SK-N-SH treated with all-trans-retinoic acid at 6 μM for 48 hours (cell line): ENCODE results near the gene ALDH1L2.

Experiments used
- ATAC-seq: fragments of 200-7000 bp; cut with Tn5 transposase; 3 replicates; pipeline ENCODE4 v1.9.1; 2020; ENCODE audit warnings: mild to moderate bottlenecking, moderate library complexity
- ARNTL ChIP-seq: fragments of 450-650 bp; formaldehyde crosslinking; IDR thresholded peaks from 2 replicates; pipeline ENCODE4 v1.5.0; 2020; ENCODE audit warnings: low read depth, mild to moderate bottlenecking, moderate library complexity, borderline replicate concordance
- BACH2 ChIP-seq: fragments of 250-450 bp; sonication (Bioruptor Pico); IDR thresholded peaks from 2 replicates; pipeline ENCODE4 v1.9.0; 2021; ENCODE audit warnings: mild to moderate bottlenecking, borderline replicate concordance
- CSDC2 ChIP-seq: fragments of 250-450 bp; sonication (Bioruptor Pico); IDR thresholded peaks from 2 replicates; pipeline ENCODE4 v1.5.0; 2020; ENCODE audit warnings: mild to moderate bottlenecking, moderate library complexity
- ESRRG ChIP-seq: fragments of 250-450 bp; sonication (Bioruptor Pico); IDR thresholded peaks from 2 replicates; pipeline ENCODE4 v1.6.1; 2021; ENCODE audit warnings: mild to moderate bottlenecking
- ISL1 ChIP-seq: fragments of 250-450 bp; sonication (Bioruptor Pico); IDR thresholded peaks from 2 replicates; pipeline ENCODE4 v2.1.2; 2022; ENCODE audit warnings: mild to moderate bottlenecking, moderate library complexity
- PPARA ChIP-seq: fragments of 250-450 bp; sonication (Bioruptor Pico); IDR thresholded peaks from 2 replicates; pipeline ENCODE4 v1.5.0; 2020; ENCODE audit warnings: mild to moderate bottlenecking, borderline replicate concordance
- RARB ChIP-seq: fragments of 250-450 bp; sonication (Bioruptor Pico); IDR thresholded peaks from 2 replicates; pipeline ENCODE4 v1.8.0; 2021; ENCODE audit warnings: mild to moderate bottlenecking, moderate library complexity
- SNAI2 ChIP-seq: fragments of 250-450 bp; sonication (Bioruptor Pico); IDR thresholded peaks from 2 replicates; pipeline ENCODE4 v1.5.0; 2020; ENCODE audit warnings: mild to moderate bottlenecking, moderate library complexity
- TCF4 ChIP-seq: fragments of 250-450 bp; sonication (Bioruptor Pico); IDR thresholded peaks from 2 replicates; pipeline ENCODE4 v1.8.0; 2021; ENCODE audit warnings: mild to moderate bottlenecking, moderate library complexity, borderline replicate concordance
- TOX ChIP-seq: fragments of 250-450 bp; sonication (Bioruptor Pico); IDR thresholded peaks from 2 replicates; pipeline ENCODE4 v1.8.0; 2021; ENCODE audit warnings: mild to moderate bottlenecking, moderate library complexity, borderline replicate concordance
- ZC3H10 ChIP-seq: fragments of 250-450 bp; sonication (Bioruptor Pico); IDR thresholded peaks from 2 replicates; pipeline ENCODE4 v1.5.1; 2021; ENCODE audit warnings: mild to moderate bottlenecking, moderate library complexity
- ZFP3 ChIP-seq: fragments of 250-450 bp; sonication (Bioruptor Pico); IDR thresholded peaks from 2 replicates; pipeline ENCODE4 v1.5.0; 2020; ENCODE audit warnings: mild to moderate bottlenecking, moderate library complexity
- ZFP30 ChIP-seq: fragments of 450-650 bp; formaldehyde crosslinking; IDR thresholded peaks from 2 replicates; pipeline ENCODE4 v1.5.0; 2022; ENCODE audit warnings: mild to moderate bottlenecking, moderate library complexity
- ZNF565 ChIP-seq: fragments of 450-650 bp; formaldehyde crosslinking; conservative IDR thresholded peaks from 2 replicates; pipeline ENCODE4 v1.5.0; 2020; ENCODE audit warnings: low read depth, mild to moderate bottlenecking, moderate library complexity
- ZNF8 ChIP-seq: fragments of 450-650 bp; formaldehyde crosslinking; IDR thresholded peaks from 2 replicates; pipeline ENCODE4 v1.5.0; 2020; ENCODE audit warnings: mild to moderate bottlenecking, moderate library complexity
- TF ChIP-seq, protein P1 (sequence below): fragments of 250-450 bp; sonication (Bioruptor Pico); IDR thresholded peaks from 2 replicates; pipeline ENCODE4 v1.5.0; 2020; ENCODE audit warnings: mild to moderate bottlenecking, moderate library complexity
- TF ChIP-seq, protein P2 (sequence below): fragments of 250-450 bp; sonication (Bioruptor Pico); IDR thresholded peaks from 2 replicates; pipeline ENCODE4 v1.5.1; 2021; ENCODE audit warnings: mild to moderate bottlenecking, moderate library complexity
- TF ChIP-seq, protein P3 (sequence below): fragments of 250-450 bp; sonication (Bioruptor Pico); IDR thresholded peaks from 2 replicates; pipeline ENCODE4 v1.8.0; 2020; ENCODE audit warnings: mild to moderate bottlenecking, moderate library complexity, borderline replicate concordance
- TF ChIP-seq, protein P4 (sequence below): fragments of 250-450 bp; sonication (Bioruptor Pico); IDR thresholded peaks from 2 replicates; pipeline ENCODE4 v1.8.0; 2021; ENCODE audit warnings: low read depth, mild to moderate bottlenecking, moderate library complexity, borderline replicate concordance

The ALDH1L2 gene

DNA sequence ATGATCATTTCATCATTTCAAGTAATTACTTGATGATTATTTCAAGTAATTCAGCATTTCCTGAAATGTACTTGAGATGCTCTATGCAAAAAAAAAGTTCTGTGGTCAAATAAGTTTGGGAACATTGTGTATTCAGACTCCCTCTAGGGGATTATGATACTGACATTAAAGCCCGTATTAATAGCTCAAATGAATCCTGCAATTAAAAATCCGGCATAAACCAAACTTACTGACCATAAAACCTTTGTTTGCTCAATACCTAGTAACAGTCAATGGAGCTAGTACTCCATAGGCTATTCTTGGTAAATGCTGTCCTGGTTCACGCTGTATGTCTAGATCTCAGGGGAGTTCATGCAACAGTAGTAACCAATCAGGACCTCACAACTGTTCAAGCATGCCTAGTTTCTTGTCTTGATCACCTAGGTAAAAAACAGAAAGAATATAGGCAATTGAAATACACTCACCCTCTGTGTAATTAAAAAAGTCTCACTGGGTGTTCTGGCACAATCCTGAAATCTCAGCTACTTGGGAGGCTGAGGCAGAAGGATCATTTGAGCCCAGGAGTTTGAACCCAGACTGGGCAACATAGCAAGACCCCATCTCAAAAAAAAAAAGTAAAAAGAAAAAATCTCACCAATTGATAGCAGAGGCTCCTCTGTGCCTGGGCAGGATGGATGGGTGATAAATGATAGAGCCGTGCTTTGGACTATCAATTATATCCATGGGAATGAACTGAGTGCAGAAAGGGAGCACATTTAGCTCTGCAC is 14.1 kb downstream of the ALDH1L2 start (continued):
- TF ChIP-seq ISL1 (CRISPR knock-in tag), result no peak

DNA sequence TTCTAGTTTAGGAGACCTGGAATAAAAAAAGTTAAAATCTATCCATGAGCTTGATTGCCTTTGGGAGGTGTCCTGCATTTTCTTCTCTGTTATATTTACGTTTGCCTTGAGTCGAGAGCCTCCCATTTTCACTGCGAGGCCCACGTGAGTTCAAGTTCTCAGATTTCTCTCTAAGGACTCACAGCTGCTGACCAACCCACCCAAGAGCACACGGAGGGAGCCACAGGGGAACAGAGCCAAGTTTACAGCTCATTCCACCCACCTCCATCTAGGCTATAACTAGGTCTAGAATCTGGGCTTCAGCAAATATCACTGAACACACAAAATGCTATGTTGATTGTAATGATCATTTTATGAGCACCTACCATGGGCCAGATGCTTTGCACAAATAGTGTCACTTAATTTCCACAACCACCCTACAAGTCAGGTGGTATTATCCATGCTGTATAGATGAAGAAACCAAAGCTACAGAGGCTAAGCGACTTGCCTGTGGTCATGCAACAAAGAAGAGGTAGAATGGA is 16.7 kb downstream of the ALDH1L2 start:
- TF ChIP-seq ESRRG (CRISPR knock-in tag), result no peak
- no peak for TF ChIP-seq BACH2 (CRISPR knock-in tag)
- TF ChIP-seq ZFP30, result no peak
- no peak for TF ChIP-seq ZC3H10 (CRISPR knock-in tag)
- TF ChIP-seq, protein P1, sequence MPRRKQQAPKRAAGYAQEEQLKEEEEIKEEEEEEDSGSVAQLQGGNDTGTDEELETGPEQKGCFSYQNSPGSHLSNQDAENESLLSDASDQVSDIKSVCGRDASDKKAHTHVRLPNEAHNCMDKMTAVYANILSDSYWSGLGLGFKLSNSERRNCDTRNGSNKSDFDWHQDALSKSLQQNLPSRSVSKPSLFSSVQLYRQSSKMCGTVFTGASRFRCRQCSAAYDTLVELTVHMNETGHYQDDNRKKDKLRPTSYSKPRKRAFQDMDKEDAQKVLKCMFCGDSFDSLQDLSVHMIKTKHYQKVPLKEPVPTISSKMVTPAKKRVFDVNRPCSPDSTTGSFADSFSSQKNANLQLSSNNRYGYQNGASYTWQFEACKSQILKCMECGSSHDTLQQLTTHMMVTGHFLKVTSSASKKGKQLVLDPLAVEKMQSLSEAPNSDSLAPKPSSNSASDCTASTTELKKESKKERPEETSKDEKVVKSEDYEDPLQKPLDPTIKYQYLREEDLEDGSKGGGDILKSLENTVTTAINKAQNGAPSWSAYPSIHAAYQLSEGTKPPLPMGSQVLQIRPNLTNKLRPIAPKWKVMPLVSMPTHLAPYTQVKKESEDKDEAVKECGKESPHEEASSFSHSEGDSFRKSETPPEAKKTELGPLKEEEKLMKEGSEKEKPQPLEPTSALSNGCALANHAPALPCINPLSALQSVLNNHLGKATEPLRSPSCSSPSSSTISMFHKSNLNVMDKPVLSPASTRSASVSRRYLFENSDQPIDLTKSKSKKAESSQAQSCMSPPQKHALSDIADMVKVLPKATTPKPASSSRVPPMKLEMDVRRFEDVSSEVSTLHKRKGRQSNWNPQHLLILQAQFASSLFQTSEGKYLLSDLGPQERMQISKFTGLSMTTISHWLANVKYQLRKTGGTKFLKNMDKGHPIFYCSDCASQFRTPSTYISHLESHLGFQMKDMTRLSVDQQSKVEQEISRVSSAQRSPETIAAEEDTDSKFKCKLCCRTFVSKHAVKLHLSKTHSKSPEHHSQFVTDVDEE (CRISPR knock-in tag), result no peak
- TF ChIP-seq SNAI2 (CRISPR knock-in tag), result no peak
- no peak for TF ChIP-seq PPARA (CRISPR knock-in tag)
- TF ChIP-seq, all 23 proteins: peak for 0
- no peak for ATAC-seq

DNA sequence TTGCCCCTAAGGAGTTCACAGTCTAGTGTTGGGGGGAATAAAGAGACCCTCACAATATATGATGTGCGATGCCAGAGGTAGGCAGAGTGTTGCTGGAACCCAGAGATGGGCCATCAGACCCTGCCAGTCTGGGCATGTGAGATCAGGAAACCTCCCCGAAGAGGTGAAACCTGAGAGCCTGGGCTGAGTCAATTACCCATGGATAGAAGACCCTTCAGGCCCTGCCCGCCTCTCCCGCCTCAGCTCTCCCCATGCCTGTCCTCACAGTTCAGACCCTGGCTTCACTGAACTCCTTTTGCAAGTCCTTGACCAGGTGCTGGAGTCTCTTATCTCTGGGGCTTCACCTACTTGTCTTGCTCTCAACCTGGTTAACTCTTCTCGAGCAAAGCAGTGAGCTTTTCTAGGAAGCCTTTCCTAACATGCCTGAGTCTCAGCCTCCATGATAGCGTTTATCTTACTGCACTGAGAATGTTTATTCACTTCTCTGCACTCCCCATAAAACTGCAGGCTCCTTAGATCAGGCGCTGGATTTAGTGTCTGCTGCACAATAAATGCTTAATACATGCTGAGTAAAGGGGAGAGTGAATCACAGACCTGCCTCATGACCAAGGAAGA is 19.6 kb downstream of the ALDH1L2 start:
- no peak for ATAC-seq
- TF ChIP-seq, protein P2, sequence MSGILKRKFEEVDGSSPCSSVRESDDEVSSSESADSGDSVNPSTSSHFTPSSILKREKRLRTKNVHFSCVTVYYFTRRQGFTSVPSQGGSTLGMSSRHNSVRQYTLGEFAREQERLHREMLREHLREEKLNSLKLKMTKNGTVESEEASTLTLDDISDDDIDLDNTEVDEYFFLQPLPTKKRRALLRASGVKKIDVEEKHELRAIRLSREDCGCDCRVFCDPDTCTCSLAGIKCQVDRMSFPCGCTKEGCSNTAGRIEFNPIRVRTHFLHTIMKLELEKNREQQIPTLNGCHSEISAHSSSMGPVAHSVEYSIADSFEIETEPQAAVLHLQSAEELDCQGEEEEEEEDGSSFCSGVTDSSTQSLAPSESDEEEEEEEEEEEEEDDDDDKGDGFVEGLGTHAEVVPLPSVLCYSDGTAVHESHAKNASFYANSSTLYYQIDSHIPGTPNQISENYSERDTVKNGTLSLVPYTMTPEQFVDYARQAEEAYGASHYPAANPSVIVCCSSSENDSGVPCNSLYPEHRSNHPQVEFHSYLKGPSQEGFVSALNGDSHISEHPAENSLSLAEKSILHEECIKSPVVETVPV (CRISPR knock-in tag), result no peak
- TF ChIP-seq CSDC2 (CRISPR knock-in tag), result no peak
- no peak for TF ChIP-seq TCF4
- TF ChIP-seq ZNF565 (CRISPR knock-in tag), result no peak
- TF ChIP-seq ARNTL (CRISPR knock-in tag), result no peak
- TF ChIP-seq RARB (CRISPR knock-in tag), result no peak
- no peak for TF ChIP-seq SNAI2 (CRISPR knock-in tag)

DNA sequence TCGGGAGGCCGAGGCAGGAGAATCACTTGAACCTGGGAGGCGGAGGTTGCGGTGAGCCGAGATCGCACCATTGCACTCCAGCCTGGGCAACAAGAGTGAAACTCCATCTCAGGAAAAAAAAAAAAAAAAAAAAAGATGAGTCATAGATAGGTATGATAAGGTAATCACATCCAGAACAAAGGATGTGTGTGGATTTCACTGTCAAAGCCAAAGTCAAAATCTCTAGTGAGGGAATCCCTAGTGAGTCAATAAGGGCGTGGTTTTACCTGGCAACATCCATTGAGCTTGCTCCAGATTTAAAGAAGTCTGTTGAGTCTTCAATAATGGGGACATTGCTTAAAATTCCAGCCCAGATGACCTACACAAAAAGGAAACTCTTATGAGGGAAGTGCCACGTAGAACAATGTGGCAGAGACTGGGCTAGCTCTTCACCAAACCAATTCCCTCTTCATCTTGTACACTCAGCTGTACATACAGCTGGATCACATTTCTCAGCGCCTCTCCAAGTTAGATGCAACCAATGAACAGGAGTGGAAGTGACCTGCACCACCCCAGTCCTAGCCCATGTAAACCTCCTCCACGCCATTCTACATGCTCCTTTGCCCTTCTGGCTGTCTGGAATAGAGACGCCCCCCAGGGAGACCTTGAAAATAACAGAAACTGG is 23.4 kb downstream of the ALDH1L2 start:
- TF ChIP-seq ZFP3 (no peak), SNAI2 (CRISPR knock-in tag) (no peak), PPARA (CRISPR knock-in tag) (no peak)

DNA sequence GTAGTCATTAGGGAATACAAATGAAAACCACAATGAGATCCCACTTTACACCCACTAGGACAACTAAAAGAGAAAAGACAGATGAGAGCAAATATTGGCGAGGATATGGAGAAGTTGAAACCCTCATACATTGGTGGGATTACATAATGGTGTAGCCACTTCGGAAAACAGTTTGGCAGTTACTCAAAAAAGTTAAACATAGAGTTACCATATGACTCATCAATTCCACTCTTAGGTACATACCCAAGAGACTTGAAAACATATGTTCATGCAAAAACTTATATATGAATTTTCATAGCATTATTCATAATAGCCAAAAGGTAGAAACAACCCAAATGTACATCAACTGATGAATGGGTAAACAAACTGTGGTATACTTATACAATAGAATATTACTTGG is 27.1 kb downstream of the ALDH1L2 start:
- ATAC-seq, result no peak

More for the DNA sequence above, 23.4 kb downstream of the ALDH1L2 start:
- ATAC-seq, result no peak

DNA sequence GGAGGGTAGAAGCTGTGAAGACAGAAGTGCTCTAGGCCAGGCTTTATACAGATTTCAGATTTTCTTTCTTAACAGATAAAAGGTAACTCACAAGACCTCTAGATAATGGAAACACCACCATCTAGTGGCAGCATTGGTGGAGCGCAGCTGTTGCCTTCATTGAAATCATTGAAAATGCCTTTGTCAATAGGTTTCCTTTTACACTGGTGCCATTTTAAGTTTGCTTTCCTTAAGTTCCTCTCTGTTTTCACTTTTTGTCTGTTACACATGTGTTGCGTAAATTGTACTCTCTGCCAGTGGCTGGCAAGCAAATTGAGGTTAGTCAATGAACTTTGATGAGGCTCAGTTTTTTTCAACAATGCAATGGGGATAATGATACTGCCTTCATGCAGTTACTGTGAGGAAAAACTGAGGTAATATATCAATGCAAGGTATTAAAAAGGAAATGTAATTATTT is 31.1 kb downstream of the ALDH1L2 start:
- ATAC-seq, result peak; percentile 89
- TF ChIP-seq, protein P3, sequence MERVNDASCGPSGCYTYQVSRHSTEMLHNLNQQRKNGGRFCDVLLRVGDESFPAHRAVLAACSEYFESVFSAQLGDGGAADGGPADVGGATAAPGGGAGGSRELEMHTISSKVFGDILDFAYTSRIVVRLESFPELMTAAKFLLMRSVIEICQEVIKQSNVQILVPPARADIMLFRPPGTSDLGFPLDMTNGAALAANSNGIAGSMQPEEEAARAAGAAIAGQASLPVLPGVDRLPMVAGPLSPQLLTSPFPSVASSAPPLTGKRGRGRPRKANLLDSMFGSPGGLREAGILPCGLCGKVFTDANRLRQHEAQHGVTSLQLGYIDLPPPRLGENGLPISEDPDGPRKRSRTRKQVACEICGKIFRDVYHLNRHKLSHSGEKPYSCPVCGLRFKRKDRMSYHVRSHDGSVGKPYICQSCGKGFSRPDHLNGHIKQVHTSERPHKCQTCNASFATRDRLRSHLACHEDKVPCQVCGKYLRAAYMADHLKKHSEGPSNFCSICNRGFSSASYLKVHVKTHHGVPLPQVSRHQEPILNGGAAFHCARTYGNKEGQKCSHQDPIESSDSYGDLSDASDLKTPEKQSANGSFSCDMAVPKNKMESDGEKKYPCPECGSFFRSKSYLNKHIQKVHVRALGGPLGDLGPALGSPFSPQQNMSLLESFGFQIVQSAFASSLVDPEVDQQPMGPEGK, result no peak
- TF ChIP-seq SNAI2 (CRISPR knock-in tag), result no peak
- no peak for TF ChIP-seq RARB (CRISPR knock-in tag)
- no peak for TF ChIP-seq CSDC2 (CRISPR knock-in tag)
- no peak for TF ChIP-seq ZNF565 (CRISPR knock-in tag)
- no peak for TF ChIP-seq ZFP30
- no peak for TF ChIP-seq TOX (CRISPR knock-in tag)
- TF ChIP-seq, protein P1 (CRISPR knock-in tag), result no peak
- no peak for TF ChIP-seq PPARA (CRISPR knock-in tag)
- no peak for TF ChIP-seq ARNTL (CRISPR knock-in tag)
- no peak for TF ChIP-seq BACH2 (CRISPR knock-in tag)

More for the DNA sequence above, 27.1 kb downstream of the ALDH1L2 start:
- TF ChIP-seq ZNF8 (CRISPR knock-in tag), result peak; percentile 83
- TF ChIP-seq, protein P4, sequence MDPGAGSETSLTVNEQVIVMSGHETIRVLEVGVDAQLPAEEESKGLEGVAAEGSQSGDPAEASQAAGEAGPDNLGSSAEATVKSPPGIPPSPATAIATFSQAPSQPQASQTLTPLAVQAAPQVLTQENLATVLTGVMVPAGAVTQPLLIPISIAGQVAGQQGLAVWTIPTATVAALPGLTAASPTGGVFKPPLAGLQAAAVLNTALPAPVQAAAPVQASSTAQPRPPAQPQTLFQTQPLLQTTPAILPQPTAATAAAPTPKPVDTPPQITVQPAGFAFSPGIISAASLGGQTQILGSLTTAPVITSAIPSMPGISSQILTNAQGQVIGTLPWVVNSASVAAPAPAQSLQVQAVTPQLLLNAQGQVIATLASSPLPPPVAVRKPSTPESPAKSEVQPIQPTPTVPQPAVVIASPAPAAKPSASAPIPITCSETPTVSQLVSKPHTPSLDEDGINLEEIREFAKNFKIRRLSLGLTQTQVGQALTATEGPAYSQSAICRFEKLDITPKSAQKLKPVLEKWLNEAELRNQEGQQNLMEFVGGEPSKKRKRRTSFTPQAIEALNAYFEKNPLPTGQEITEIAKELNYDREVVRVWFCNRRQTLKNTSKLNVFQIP (CRISPR knock-in tag), result no peak
